HepG2 (cell line): ENCODE measurements around the gene ZC3H14.

Experiments used
- CEBPB ChIP-seq: IDR thresholded peaks from 2 replicates; pipeline ENCODE4 v1.6.1; 2011; ENCODE audit warnings: low read depth, low read length, improper control_type of control experiment, borderline replicate concordance
- EZH2 ChIP-seq: conservative IDR thresholded peaks from 2 replicates; pipeline ENCODE4 v1.6.1; 2012; ENCODE audit warnings: mild to moderate bottlenecking, low read depth, low read length, moderate library complexity
- JUND ChIP-seq: sonication (generic); formaldehyde crosslinking; IDR thresholded peaks from 2 replicates; pipeline ENCODE4 v1.8.0; 2022; ENCODE audit warnings: mild to moderate bottlenecking, missing genetic modification reagents
- NFATC3 ChIP-seq: sonication (generic); formaldehyde crosslinking; IDR thresholded peaks from 2 replicates; pipeline ENCODE4 v1.5.1; 2020; ENCODE audit warnings: mild to moderate bottlenecking, missing genetic modification reagents
- POLR2A ChIP-seq, 2 experiments: IDR thresholded peaks; 2 replicates each; pipeline ENCODE4 v1.6.1; 2011; ENCODE audit warnings: low read depth in 2 of 2, low read length in 2 of 2, mild to moderate bottlenecking in 1 of 2, moderate library complexity in 1 of 2; ENCODE audit not compliant: insufficient read depth in 1 of 2
- SALL2 ChIP-seq: sonication (generic); formaldehyde crosslinking; IDR thresholded peaks from 2 replicates; pipeline ENCODE4 v1.8.1; 2023; ENCODE audit warnings: mild to moderate bottlenecking, missing genetic modification reagents, inconsistent platforms
- ZBTB39 ChIP-seq: sonication (generic); formaldehyde crosslinking; IDR thresholded peaks from 2 replicates; pipeline ENCODE4 v1.5.0; 2020; ENCODE audit warnings: missing genetic modification reagents
- ZFX ChIP-seq: sonication (generic); formaldehyde crosslinking; IDR thresholded peaks from 2 replicates; pipeline ENCODE4 v1.4.0; 2020; ENCODE audit warnings: mild to moderate bottlenecking, low read depth, missing genetic modification reagents, moderate library complexity
- ZNF350 ChIP-seq: sonication (generic); formaldehyde crosslinking; IDR thresholded peaks from 2 replicates; pipeline ENCODE4 v1.4.0; 2020; ENCODE audit warnings: mild to moderate bottlenecking, low read depth, missing genetic modification reagents, borderline replicate concordance
- ZNF549 ChIP-seq: sonication (generic); formaldehyde crosslinking; IDR thresholded peaks from 2 replicates; pipeline ENCODE4 v1.5.0; 2020; ENCODE audit warnings: missing genetic modification reagents
- ZNF784 ChIP-seq: sonication (generic); formaldehyde crosslinking; IDR thresholded peaks from 2 replicates; pipeline ENCODE4 v1.5.1; 2020; ENCODE audit warnings: missing genetic modification reagents, mild to moderate bottlenecking, borderline replicate concordance
- TF ChIP-seq, protein P1 (sequence below): sonication (generic); formaldehyde crosslinking; IDR thresholded peaks from 2 replicates; pipeline ENCODE4 v1.8.1; 2023; ENCODE audit warnings: missing genetic modification reagents, inconsistent platforms, borderline replicate concordance
- TF ChIP-seq, protein P2 (sequence below): sonication (generic); formaldehyde crosslinking; IDR thresholded peaks from 2 replicates; pipeline ENCODE4 v1.4.0; 2020; ENCODE audit warnings: missing genetic modification reagents
- TF ChIP-seq, protein P3 (sequence below): IDR thresholded peaks from 2 replicates; pipeline ENCODE4 v1.6.1; 2016; ENCODE audit warnings: low read depth, borderline replicate concordance

DNA sequence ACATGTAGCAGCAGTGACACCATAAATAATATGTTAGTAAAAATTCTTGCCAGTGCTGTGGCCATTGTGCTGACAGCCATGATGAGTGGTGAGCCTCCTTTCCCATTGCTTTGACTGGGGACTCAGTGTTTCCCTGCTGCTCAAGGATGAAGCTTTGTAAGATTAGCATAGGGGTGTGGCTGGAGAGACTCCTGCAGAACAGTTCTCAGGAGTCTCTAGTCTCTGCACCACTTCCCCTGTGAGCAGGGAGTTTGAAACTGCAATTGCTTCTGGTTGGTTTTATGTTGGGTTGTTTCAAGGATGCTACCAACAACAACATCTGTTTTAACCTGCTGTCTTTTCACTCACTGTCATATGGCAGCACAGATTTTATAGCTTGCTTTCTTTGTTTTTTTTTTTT, 41.4 kb downstream of the ZC3H14 start:
- TF ChIP-seq, protein P1, sequence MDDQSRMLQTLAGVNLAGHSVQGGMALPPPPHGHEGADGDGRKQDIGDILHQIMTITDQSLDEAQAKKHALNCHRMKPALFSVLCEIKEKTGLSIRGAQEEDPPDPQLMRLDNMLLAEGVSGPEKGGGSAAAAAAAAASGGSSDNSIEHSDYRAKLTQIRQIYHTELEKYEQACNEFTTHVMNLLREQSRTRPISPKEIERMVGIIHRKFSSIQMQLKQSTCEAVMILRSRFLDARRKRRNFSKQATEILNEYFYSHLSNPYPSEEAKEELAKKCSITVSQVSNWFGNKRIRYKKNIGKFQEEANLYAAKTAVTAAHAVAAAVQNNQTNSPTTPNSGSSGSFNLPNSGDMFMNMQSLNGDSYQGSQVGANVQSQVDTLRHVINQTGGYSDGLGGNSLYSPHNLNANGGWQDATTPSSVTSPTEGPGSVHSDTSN (CRISPR knock-in tag): no peak
- TF ChIP-seq POLR2A (IDR thresholded peaks at IDR 0.05; ENCODE audit: insufficient read depth in 1 of 2, low read depth in 2 of 2, low read length in 2 of 2): no peak
- TF ChIP-seq ZNF784 (CRISPR knock-in tag): no peak
- TF ChIP-seq NFATC3: no peak
- TF ChIP-seq ZNF350 (CRISPR knock-in tag): no peak
- no peak for TF ChIP-seq ZBTB39
- TF ChIP-seq JUND (CRISPR knock-in tag): no peak
- no peak for TF ChIP-seq ZNF549 (CRISPR knock-in tag)
- TF ChIP-seq CEBPB: no peak
- TF ChIP-seq SALL2 (CRISPR knock-in tag): no peak
- TF ChIP-seq, protein P2, sequence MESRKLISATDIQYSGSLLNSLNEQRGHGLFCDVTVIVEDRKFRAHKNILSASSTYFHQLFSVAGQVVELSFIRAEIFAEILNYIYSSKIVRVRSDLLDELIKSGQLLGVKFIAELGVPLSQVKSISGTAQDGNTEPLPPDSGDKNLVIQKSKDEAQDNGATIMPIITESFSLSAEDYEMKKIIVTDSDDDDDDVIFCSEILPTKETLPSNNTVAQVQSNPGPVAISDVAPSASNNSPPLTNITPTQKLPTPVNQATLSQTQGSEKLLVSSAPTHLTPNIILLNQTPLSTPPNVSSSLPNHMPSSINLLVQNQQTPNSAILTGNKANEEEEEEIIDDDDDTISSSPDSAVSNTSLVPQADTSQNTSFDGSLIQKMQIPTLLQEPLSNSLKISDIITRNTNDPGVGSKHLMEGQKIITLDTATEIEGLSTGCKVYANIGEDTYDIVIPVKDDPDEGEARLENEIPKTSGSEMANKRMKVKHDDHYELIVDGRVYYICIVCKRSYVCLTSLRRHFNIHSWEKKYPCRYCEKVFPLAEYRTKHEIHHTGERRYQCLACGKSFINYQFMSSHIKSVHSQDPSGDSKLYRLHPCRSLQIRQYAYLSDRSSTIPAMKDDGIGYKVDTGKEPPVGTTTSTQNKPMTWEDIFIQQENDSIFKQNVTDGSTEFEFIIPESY (CRISPR knock-in tag): no peak
- TF ChIP-seq EZH2: no peak
- TF ChIP-seq ZFX: no peak
- TF ChIP-seq, protein P3, sequence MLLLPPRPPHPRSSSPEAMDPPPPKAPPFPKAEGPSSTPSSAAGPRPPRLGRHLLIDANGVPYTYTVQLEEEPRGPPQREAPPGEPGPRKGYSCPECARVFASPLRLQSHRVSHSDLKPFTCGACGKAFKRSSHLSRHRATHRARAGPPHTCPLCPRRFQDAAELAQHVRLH: no peak
